Activated CD8-positive, alpha-beta T cell treated with anti-CD3 and anti-CD28 coated beads, Interleukin-2, amount 10 ng/mL, durations not matched to agents 7 days and 5 days (primary cell): ENCODE measurements around the gene CASTOR1. TPM values are rescaled to one million over a fixed set of nuclear protein-coding genes. Genes with fewer than 3 reads are reported as not detected.
A peak's percentile ranks its signal among the peaks of the same experiment; 100 is the strongest.

ENCODE experiments used
- ATAC-seq: fragments of 150-1000 bp; cut with Tn5 transposase; one replicate; pipeline ENCODE4 v1.10.0; 2021; ENCODE audit warnings: moderate library complexity
- CTCF ChIA-PET: fragments of 350-600 bp; sonication (Branson Sonifier 250); formaldehyde crosslinking; loops from one replicate; lab custom pipeline; 2021; ENCODE audit warnings: antibody characterized with exemption; lab: Charles Lee
- POLR2A ChIA-PET: fragments of 350-600 bp; sonication (Branson Sonifier 250); formaldehyde crosslinking; loops from one replicate; lab custom pipeline; 2021; ENCODE audit warnings: antibody characterized with exemption; lab: Charles Lee
- DNase-seq: peaks from one replicate; pipeline ENCODE4 v3.0.0-alpha.2; 2020
- H3K27ac Mint-ChIP-seq: one replicate; pipeline ENCODE4 v1.8.0; 2021; ENCODE audit warnings: mild to moderate bottlenecking, mixed read lengths
- H3K27me3 Mint-ChIP-seq: one replicate; pipeline ENCODE4 v1.8.0; 2021; ENCODE audit warnings: low read depth, mixed read lengths
- H3K36me3 Mint-ChIP-seq: one replicate; pipeline ENCODE4 v1.8.0; 2021; ENCODE audit warnings: low read depth, mixed read lengths
- H3K4me1 Mint-ChIP-seq: one replicate; pipeline ENCODE4 v1.8.0; 2021; ENCODE audit warnings: low read depth, mixed read lengths
- H3K4me3 Mint-ChIP-seq: one replicate; pipeline ENCODE4 v1.8.0; 2021; ENCODE audit warnings: mild to moderate bottlenecking, mixed read lengths
- H3K9me3 Mint-ChIP-seq: one replicate; pipeline ENCODE4 v1.8.0; 2022; ENCODE audit warnings: mixed read lengths; ENCODE audit not compliant: insufficient read depth
- total RNA-seq, 2 experiments: library from RNA; stranded (reverse); gene quantifications; one replicate each; pipeline ENCODE4 v1.2.3, GENCODE V29; 2021

The CASTOR1 gene
- total RNA-seq, 2 experiments from 2014 or later = 24.5 to 25.4 TPM

DNA sequence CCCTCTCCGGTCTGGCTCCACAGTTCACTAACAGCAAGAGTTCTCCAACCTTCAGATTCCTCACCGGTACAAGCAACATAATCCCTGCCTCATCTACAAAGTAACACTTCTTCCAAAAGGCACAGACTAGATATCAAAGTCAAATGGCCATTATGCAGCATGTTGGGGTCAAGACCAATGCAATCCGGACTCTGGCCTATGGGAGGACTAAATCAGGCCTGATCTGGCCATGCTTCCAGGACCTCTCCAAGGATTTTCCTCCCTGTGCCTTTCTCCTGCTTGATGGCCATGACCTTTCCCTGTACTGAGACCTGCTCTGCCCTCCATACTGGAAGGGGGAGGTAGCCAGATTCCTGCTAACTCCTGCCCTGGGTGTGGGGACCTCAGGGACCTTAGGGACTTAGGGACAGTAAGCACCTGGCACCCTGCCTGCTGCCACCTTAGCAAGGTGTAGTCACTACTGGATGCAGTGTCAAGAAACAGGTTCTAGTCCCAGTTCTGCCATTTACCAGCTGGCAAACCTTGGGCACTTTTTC is 30.8 kb upstream of the CASTOR1 start:
- ATAC-seq = no peak
- H3K4me3 Mint-ChIP-seq = no peak overlapping the region
- H3K27ac Mint-ChIP-seq = no peak overlapping the region
- ChIA-PET CTCF (interaction anchor here (1.0 to 7.7 kb wide), 3 partner anchors 10 to 31 kb away, joined by 3 to 68 read pairs (median 4); partner anchors contain the start of gene CASTOR1), POLR2A (interaction anchor here (9.5 kb wide), 1 partner anchor 16 kb away, joined by 101 read pairs; no protein-coding TSS in a partner anchor)
- no peaks in the 10 kb centered on the region for H3K27me3 Mint-ChIP-seq
- H3K36me3 Mint-ChIP-seq = peaks cover 81% of the 10 kb centered on the region
- DNase-seq = no peak
- peaks cover 86% of the 10 kb centered on the region for H3K4me1 Mint-ChIP-seq
- H3K9me3 Mint-ChIP-seq = peaks cover 5% of the 10 kb centered on the region

DNA sequence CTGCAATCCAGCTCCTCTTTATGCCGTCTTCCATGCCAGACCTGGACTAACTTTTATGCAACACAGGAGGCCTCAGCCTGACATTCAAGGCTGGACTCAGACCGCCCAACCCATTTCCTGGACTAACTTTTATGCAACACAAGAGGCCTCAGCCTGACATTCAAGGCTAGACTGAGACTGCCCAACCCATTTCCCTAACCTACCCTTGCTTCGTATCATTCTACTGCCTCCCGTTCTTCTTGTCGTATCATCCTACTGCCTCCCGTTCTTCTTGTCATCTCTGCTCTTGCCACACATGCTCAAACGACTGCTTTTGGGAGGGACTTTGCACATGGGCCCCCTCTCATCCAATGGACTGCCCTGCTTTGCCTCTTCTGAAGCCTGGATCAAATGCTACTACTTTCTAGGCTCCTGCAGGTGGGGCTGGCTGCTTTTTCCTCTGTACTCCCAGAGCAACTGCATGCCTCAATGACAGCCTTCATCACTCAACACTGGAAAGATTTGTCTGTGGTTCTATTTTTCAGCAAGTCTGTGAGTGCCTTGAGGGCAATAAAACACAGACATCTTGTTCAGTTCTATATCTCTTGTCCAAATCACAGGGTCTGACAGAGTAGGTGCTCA is 29.6 kb upstream of the CASTOR1 start:
- no peak for ATAC-seq
- Mint-ChIP-seq H3K27me3 (no peaks in the 10 kb centered on the region), H3K36me3 (peaks cover 76% of the 10 kb centered on the region), H3K9me3 (peaks cover under 1% of the 10 kb centered on the region), H3K4me3 (no peak overlapping the region), H3K4me1 (peaks cover 86% of the 10 kb centered on the region), H3K27ac (peak overlapping the region; percentile 12)
- DNase-seq = no peak
- CTCF ChIA-PET = interaction anchor here (0.6 to 7.7 kb wide), 5 partner anchors 9 to 30 kb away, joined by 3 to 68 read pairs (median 4); partner anchors contain the start of gene CASTOR1
- POLR2A ChIA-PET = no interaction called here

DNA sequence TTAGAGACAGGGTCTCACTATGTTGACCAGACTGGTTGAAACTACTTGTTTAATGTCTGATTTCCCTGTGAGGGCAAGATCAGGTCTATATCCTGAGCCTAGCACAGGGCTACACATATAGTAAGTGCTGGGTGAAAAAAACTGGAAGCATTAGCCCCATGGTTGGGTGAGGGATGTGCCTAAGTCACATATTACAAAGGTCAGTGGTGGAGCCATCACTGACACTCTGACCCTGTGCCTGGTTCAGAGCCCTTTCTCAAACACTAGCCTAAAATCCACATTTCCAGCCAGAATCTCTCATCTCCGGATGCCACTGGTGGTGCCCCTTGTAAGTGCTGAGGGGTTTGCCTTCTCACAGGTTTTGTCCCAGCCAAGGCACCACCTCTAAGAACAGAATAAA is 28.5 kb upstream of the CASTOR1 start:
- H3K9me3 Mint-ChIP-seq = no peaks in the 10 kb centered on the region
- no peak for ATAC-seq
- CTCF ChIA-PET = interaction anchor here (0.5 to 7.7 kb wide), 4 partner anchors 7 to 121 kb away, joined by 3 to 68 read pairs (median 4); partner anchors contain the start of gene CASTOR1
- POLR2A ChIA-PET = interaction anchor here (0.6 to 1.7 kb wide), 2 partner anchors 9 to 11 kb away, joined by 3 to 7 read pairs; partner anchors contain the start of gene TBC1D10A
- no peak for DNase-seq
- H3K27me3 Mint-ChIP-seq = no peaks in the 10 kb centered on the region
- H3K36me3 Mint-ChIP-seq = peaks cover 73% of the 10 kb centered on the region
- no peak overlapping the region for H3K4me3 Mint-ChIP-seq
- H3K27ac Mint-ChIP-seq = no peak overlapping the region
- H3K4me1 Mint-ChIP-seq = peaks cover 84% of the 10 kb centered on the region

DNA sequence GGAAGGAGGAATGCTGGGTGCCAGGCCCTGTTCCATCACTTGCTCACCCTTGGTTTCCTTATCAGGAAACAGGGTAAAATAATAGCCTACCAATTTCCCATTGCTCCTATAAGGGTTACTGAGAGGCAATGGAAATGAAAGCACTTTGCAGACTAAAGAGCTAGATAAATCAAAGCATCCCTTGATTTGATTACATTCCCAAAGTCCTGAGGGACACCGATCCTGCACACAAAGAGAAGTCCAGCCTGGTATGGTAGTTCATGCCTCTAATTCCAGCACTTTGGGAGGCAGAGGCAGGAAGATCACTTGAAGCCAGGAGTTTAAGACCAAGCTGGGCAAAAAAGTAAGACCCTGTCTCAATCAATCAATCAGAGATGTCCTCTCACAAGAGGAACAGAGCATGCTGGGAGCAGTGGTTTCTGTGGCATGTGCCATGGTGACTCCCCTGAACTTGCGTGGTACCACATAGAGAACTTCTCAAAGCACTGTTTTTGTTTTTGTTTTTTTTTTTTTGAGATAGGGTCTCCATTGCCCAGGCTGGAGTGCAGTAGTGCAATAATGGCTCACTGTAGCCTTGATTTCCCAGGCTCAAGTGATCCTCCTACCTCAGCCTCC is 26.8 kb upstream of the CASTOR1 start:
- peaks cover 75% of the 10 kb centered on the region for H3K36me3 Mint-ChIP-seq
- DNase-seq = no peak
- CTCF ChIA-PET = interaction anchor here (0.7 to 7.7 kb wide), 5 partner anchors 9 to 75 kb away, joined by 3 to 68 read pairs (median 4); partner anchors contain the start of genes CASTOR1 and TBC1D10A
- peak overlapping the region; percentile 64 for H3K27ac Mint-ChIP-seq
- H3K4me1 Mint-ChIP-seq = peaks cover 91% of the 10 kb centered on the region
- POLR2A ChIA-PET = interaction anchor here (1.2 to 3.0 kb wide), 5 partner anchors 9 to 40 kb away, joined by 3 to 14 read pairs (median 7); partner anchors contain the start of genes CASTOR1, CCDC157, SF3A1 and TBC1D10A
- no peaks in the 10 kb centered on the region for H3K27me3 Mint-ChIP-seq
- no peaks in the 10 kb centered on the region for H3K9me3 Mint-ChIP-seq
- ATAC-seq = no peak
- H3K4me3 Mint-ChIP-seq = no peak overlapping the region

DNA sequence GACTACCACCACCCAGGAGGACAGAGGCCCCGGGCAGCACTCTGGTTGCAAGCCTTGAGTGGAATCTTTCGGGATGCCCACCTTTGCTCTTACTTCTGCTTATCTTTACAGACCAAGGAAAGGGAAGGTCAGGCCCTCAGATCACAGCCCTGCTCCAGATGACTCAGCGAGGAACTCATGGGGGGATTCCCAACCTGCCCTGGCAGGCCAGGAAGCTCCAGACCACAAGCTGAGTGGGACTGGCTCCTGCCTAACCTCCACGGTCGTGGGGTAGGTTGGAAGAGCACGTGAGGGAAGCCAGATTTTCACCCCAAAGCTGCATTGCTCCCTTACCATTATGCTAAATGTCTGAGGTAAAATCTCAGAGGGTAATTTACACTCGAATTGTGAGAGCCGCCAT is 25.6 kb upstream of the CASTOR1 start:
- ChIA-PET POLR2A (interaction anchor here (0.7 to 3.6 kb wide), 6 partner anchors 9 to 42 kb away, joined by 3 to 14 read pairs (median 8); partner anchors contain the start of genes CASTOR1, CCDC157 and SF3A1), CTCF (interaction anchor here (0.8 to 7.7 kb wide), 5 partner anchors 10 to 109 kb away, joined by 3 to 68 read pairs (median 5); partner anchors contain the start of genes CASTOR1 and RNF215)
- ATAC-seq (peak; percentile 43), DNase-seq (no peak)
- H3K27me3 Mint-ChIP-seq = no peaks in the 10 kb centered on the region
- H3K4me3 Mint-ChIP-seq = no peak overlapping the region
- H3K9me3 Mint-ChIP-seq = no peaks in the 10 kb centered on the region
- H3K36me3 Mint-ChIP-seq = peaks cover 71% of the 10 kb centered on the region
- H3K4me1 Mint-ChIP-seq = peaks cover 92% of the 10 kb centered on the region
- no peak overlapping the region for H3K27ac Mint-ChIP-seq

- H3K4me3 Mint-ChIP-seq = no peak overlapping the region
These were observed 24.4 kb upstream of the CASTOR1 start for GRCh38 chr22:30313527-30314363.

GRCh38 chr22:30312053-30312452 is 22.7 kb upstream of the CASTOR1 start:
- Mint-ChIP-seq H3K27ac (peak overlapping the region; percentile 76), H3K27me3 (no peaks in the 10 kb centered on the region), H3K36me3 (peaks cover 60% of the 10 kb centered on the region), H3K4me1 (peaks cover 93% of the 10 kb centered on the region), H3K9me3 (no peaks in the 10 kb centered on the region), H3K4me3 (no peak overlapping the region)
- ATAC-seq (no peak), DNase-seq (no peak)
- ChIA-PET POLR2A (interaction anchor here (1.0 to 3.6 kb wide), 3 partner anchors 23 to 45 kb away, joined by 3 to 13 read pairs (median 3); partner anchors contain the start of genes CASTOR1, CCDC157 and SF3A1), CTCF (interaction anchor here (1.2 to 7.7 kb wide), 6 partner anchors 10 to 79 kb away, joined by 3 to 68 read pairs (median 3); partner anchors contain the start of genes CASTOR1, RNF215 and TBC1D10A)

More at GRCh38 chr22:30313527-30314363, 24.4 kb upstream of the CASTOR1 start:
- ChIA-PET POLR2A (interaction anchor here (0.6 to 3.6 kb wide), 5 partner anchors 14 to 43 kb away, joined by 3 to 13 read pairs (median 3); partner anchors contain the start of genes CASTOR1, CCDC157 and SF3A1), CTCF (interaction anchor here (0.8 to 7.7 kb wide), 6 partner anchors 10 to 110 kb away, joined by 3 to 68 read pairs (median 5); partner anchors contain the start of genes CASTOR1 and RNF215)
- peaks cover 92% of the 10 kb centered on the region for H3K4me1 Mint-ChIP-seq
- H3K27ac Mint-ChIP-seq = peak overlapping the region; percentile 39
- no peaks in the 10 kb centered on the region for H3K9me3 Mint-ChIP-seq
- H3K27me3 Mint-ChIP-seq = no peaks in the 10 kb centered on the region
- H3K36me3 Mint-ChIP-seq = peaks cover 63% of the 10 kb centered on the region
- DNase-seq (no peak), ATAC-seq (no peak)

DNA sequence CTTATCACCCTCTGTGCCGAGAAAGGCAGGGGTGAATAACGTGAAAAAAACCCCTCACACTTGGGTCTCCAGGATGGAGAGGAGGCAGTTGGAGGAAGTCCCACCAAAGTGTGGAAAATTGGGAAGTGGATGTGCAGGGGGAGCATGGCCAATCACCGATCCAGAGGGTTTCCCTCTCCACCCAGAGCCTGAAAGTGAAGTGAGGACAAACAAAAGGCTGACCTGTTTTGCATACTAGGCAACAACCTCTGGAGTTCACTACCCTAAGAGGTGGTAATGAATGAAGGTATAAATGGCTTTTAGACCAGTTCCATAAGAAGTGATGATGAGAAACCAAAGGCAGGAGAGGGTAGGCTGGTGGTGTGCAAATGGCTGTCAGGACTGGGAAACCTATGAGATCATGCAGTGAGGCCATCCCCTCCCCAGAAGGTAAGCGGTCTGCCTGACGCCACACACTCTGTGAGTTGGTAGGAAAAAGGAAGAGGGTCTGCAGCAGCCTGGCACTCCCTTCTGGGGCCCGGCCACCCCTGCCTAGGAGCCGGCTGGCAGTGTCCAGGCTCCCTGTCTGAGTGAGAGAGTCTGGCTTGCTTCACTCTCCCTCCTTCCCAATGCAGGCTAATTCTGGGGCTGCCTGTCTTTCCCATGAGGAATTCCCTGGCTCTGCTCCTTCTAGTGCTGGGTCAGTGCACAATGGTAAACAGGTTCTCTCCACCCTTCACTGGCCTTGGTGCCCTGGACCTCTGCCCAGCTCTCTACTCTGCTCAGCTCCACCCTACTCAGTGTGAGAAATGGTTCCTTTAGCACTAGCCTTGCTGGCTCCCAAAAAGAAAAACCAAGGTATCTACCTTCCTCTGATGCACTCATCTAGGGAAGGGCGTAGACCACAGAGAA is 21.8 kb upstream of the CASTOR1 start:
- H3K27me3 Mint-ChIP-seq = no peaks in the 10 kb centered on the region
- no peak overlapping the region for H3K4me3 Mint-ChIP-seq
- ATAC-seq = no peak
- DNase-seq = no peak
- peak overlapping the region; percentile 79 for H3K27ac Mint-ChIP-seq
- no peaks in the 10 kb centered on the region for H3K9me3 Mint-ChIP-seq
- CTCF ChIA-PET = interaction anchor here (0.7 to 16.1 kb wide), 7 partner anchors 9 to 76 kb away, joined by 3 to 184 read pairs (median 4); partner anchors contain the start of genes CASTOR1, CCDC157, RNF215 and SF3A1
- peaks cover 58% of the 10 kb centered on the region for H3K36me3 Mint-ChIP-seq
- H3K4me1 Mint-ChIP-seq = peaks cover 97% of the 10 kb centered on the region
- POLR2A ChIA-PET = interaction anchor here (1.1 to 3.6 kb wide), 3 partner anchors 17 to 22 kb away, joined by 3 to 13 read pairs (median 8); partner anchors contain the start of genes CASTOR1 and TBC1D10A

- peaks cover 49% of the 10 kb centered on the region for H3K36me3 Mint-ChIP-seq
- H3K27me3 Mint-ChIP-seq = no peaks in the 10 kb centered on the region
- H3K4me1 Mint-ChIP-seq = peaks cover 97% of the 10 kb centered on the region
- H3K4me3 Mint-ChIP-seq = peak overlapping the region; percentile 56
- H3K9me3 Mint-ChIP-seq = no peaks in the 10 kb centered on the region
- DNase-seq (peak; percentile 70), ATAC-seq (peak; percentile 51)
- CTCF ChIA-PET = interaction anchor here (0.7 to 16.1 kb wide), 10 partner anchors 9 to 189 kb away, joined by 3 to 184 read pairs (median 4); partner anchors contain the start of genes CASTOR1, CCDC157, RNF215 and SF3A1
- POLR2A ChIA-PET = interaction anchor here (0.5 to 1.7 kb wide), 4 partner anchors 18 to 217 kb away, joined by 3 to 8 read pairs (median 3); partner anchors contain the start of genes CASTOR1 and TBC1D10A
- peak overlapping the region; percentile 79 for H3K27ac Mint-ChIP-seq
These were observed 20.8 kb upstream of the CASTOR1 start for GRCh38 chr22:30309951-30310741.
